H1 (cell line): ENCODE data around the gene ICOSLG. TPM values are rescaled to one million over a fixed set of nuclear protein-coding genes. Genes with fewer than 3 reads are reported as not detected.

Experiments
- CHD7 ChIP-seq: fragments of 300-600 bp; sonication (generic); IDR thresholded peaks from 2 replicates; pipeline ENCODE4 v1.7.1; 2012; ENCODE audit warnings: low read length, moderate library complexity, mild to moderate bottlenecking, inconsistent platforms; ENCODE audit not compliant: insufficient replicate concordance
- CTBP2 ChIP-seq: IDR thresholded peaks from 2 replicates; pipeline ENCODE4 v1.7.0; 2011; ENCODE audit warnings: borderline replicate concordance, mild to moderate bottlenecking, moderate library complexity, mixed read lengths, low read length; ENCODE audit not compliant: insufficient read depth, insufficient read length
- CTCF ChIP-seq, 3 experiments: IDR thresholded peaks; 1 replicate in 2 of 3; 2 replicates in 1 of 3; pipeline versions ENCODE4 v1.5.1 to v1.6.1; 2011; ENCODE audit warnings: low read length in 3 of 3, mild to moderate bottlenecking in 3 of 3, inconsistent platforms in 2 of 3, low read depth in 1 of 3, moderate library complexity in 1 of 3; ENCODE audit not compliant: insufficient read depth in 1 of 3; ENCODE audit errors: control extremely low read depth in 1 of 3
- FOSL1 ChIP-seq: IDR thresholded peaks from 2 replicates; pipeline ENCODE4 v1.6.1; 2011; ENCODE audit warnings: mild to moderate bottlenecking, low read depth, low read length, moderate library complexity; ENCODE audit not compliant: insufficient read depth
- RAD21 ChIP-seq, 2 experiments: IDR thresholded peaks in 1 of 2; conservative IDR thresholded peaks in 1 of 2; 2 replicates each; pipeline ENCODE4 v1.6.1; 2011; ENCODE audit warnings: low read depth in 2 of 2, low read length in 2 of 2, improper control_type of control experiment in 1 of 2, inconsistent platforms in 1 of 2, mild to moderate bottlenecking in 1 of 2, moderate library complexity in 1 of 2
- RFX5 ChIP-seq: IDR thresholded peaks from 2 replicates; pipeline ENCODE4 v1.6.1; 2011; ENCODE audit warnings: low read depth, low read length, improper control_type of control experiment, borderline replicate concordance
- RNF2 ChIP-seq: fragments of 200-900, 300-1000 bp; sonication (generic); IDR thresholded peaks from 2 replicates; pipeline ENCODE4 v1.7.1; 2016; ENCODE audit warnings: borderline replicate concordance, low read depth, mild to moderate bottlenecking, antibody characterized with exemption, low read length; ENCODE audit not compliant: poor library complexity, severe bottlenecking; ENCODE audit errors: missing control alignments
- polyA plus RNA-seq, 7 experiments: library from polyadenylated mRNA; depleted of rRNA in 3 of 7; stranded (reverse) in 5 of 7; unstranded in 2 of 7; fragments of >200 nt in 5 of 7; fragments of 200-250 nt in 2 of 7; gene quantifications; 1 replicate in 5 of 7; 2 replicates in 1 of 7; 4 replicates in 1 of 7; pipeline versions ENCODE4 v1.2.1 to v1.2.3, GENCODE V29; 2011 to 2013; ENCODE audit warnings: missing spikeins in 2 of 7, mixed read lengths in 2 of 7
- total RNA-seq: library from RNA; stranded (reverse); fragmentation: NEBNext Ultra II Directional; extraction: Animal tissue kit (Norgen Biotek cat#: 25700); gene quantifications from 2 replicates; pipeline ENCODE4 v1.2.1, GENCODE V29; 2021

The ICOSLG gene
- total and polyA plus RNA-seq, 2 of the 8 experiments (the other 6 are each of a cell fraction or from before 2014, with no cell fraction given) = 2.3 to 5.5 TPM

- TF ChIP-seq CHD7 = no peak
- no peak for TF ChIP-seq RAD21 (IDR thresholded peaks at IDR 0.05 in 1 of 2, conservative IDR thresholded peaks at IDR 0.05 in 1 of 2; ENCODE audit: low read depth in 2 of 2, low read length in 2 of 2)
- TF ChIP-seq CTBP2 = no peak
- no peak for TF ChIP-seq RFX5
- TF ChIP-seq RNF2 = no peak
- no peak for TF ChIP-seq CTCF (IDR thresholded peaks at IDR 0.05; ENCODE audit: control extremely low read depth in 1 of 3, insufficient read depth in 1 of 3, low read depth in 1 of 3, low read length in 3 of 3)
- TF ChIP-seq FOSL1 = no peak
These were observed 41.3 kb downstream of the ICOSLG start (continued) for GRCh38 chr21:44199448-44199847.
